ENCODE data around the gene PICALM.
"Not testable (repeated sequence)": the region's sequence is repeated elsewhere in the genome, so short reads cannot be mapped to it uniquely, and the experiment has no call there.

Gene PICALM

DNA sequence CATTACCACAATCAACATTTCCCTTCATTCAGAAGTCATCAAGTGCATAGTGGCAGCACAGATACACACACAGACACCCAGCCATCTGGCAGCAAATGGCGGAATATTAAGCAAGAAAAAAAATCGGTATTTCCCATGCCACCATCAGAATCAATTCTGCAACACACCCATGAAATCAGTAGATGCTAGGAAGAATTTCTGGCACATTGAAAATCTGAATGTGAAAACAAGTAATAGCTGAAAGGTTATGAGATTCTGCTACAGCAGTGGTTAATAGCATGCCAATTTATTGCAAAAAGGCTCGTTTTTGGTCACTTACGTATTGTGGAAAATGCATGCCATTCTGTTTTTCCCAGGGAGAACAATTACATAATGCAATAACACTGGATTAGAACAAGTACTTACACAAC, 91.1 kb downstream of the PICALM start:
- no peak for DNase-seq (ENCODE audit: low read depth)

DNA sequence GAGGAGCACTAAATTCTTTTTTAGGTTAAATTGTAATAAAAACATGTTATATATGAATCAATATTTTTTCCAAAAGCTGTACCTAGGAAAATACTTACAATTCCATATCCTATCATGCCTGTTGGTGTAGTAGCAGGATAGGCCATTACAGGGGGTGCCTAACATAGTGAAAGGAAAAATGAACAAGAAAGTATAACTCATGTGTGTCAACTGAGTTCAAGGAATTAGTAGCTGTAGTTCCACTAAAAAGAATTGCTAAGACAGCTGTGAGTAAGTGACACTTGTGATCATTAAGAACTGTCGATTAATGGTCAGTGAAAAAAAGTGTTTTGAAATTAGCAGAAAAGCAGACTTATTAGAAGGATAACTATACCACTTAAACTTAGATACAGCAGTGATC, 92.4 kb downstream of the PICALM start:
- no peak for DNase-seq (ENCODE audit: low read depth)

DNA sequence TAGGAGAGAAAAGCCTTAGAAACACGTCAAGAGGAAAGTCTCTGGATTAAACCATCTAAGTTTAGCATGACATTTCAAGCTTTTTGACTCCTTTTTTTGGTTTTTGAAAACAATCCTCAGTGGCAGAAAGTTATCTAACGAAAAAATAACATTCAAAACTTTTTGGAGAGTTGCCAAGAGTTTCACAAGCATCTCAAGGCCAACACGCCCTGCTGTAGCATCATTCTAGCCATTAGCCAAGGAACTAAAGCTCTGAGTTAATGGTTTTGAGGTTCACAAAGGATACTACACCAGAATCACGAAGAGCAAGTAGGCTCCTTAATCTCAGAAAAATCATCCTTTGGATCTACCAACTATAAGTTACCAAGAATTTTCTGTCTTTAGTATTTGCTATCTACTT, 94.8 kb downstream of the PICALM start:
- no peak for DNase-seq (ENCODE audit: low read depth)

DNA sequence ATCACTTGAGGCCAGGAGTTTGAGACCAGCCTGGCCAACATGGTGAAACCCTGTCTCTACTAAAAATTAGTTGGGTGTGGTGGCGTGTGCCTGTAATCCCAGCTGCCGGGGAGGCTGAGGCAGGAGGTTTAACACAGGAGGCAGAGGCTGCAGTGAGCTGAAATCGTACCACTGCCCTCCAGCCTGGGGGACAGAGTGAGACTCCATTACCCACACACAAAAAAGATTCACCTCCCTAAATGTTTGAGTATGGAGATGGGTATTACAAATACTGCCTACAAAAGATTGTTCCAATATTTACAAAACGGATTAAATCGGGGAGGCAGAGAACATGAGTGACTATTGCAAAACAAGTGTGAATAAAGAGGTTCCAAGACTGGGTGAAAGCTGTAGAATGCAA, 98.3 kb downstream of the PICALM start:
- DNase-seq (ENCODE audit: low read depth) = no peak

DNA sequence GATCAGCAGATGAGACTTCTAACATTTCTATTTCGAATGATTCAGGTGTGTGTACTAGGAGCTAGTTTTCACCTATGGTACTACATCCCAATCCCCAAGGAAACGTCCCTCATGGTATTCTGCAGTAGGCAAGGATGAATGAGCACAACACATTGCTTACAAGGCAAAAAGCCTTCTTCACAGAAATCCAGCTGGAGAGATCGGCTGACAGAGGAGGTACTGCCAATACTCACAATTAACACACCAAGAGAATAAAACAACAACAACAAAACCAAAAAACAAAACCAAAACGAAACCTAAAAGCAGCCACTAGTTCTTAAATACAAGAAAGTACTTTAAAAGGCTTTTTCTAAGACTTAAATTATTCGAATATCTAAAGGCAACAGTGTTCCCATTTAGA, 101.4 kb downstream of the PICALM start:
- DNase-seq (ENCODE audit: low read depth) = no peak

DNA sequence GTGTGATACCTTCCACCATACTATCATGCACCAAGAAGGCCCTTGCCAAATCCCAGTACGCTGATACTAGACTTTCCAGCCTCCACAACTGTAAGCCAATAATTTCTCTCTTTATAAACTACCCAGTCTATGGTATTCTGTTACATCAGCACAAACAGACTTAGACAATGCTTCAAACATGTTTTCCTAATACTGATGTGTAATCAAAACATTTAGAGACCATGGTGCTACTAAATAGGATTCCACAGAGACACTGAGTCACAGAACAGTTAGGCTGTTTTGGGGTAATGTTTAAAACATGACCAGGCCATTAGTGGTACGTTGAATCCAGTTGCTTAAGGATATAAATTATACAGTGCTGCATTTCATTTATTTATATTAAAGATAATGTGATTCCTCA, 103.7 kb downstream of the PICALM start:
- DNase-seq (ENCODE audit: low read depth) = no peak

DNA sequence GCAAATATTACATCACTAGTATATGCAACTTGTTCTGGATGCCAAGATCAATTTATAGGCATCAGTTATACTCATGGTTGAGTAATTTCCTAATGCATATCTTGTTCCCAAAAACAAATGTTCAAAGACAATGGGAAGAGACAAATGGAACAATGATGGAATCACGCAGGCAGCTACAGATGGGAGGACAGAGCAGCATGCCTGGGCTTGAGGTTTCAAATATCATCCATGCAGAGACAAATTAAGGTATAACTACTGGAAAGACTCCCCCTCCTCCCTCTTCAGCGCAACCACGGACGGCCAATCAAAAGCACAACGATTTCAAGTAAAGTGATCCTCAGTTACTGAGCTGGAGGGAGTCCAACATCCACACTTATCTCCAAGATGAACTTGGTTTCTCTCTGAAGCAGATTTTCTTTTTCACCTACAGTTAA, 106.9 kb downstream of the PICALM start:
- DNase-seq (ENCODE audit: low read depth) = no peak

DNA sequence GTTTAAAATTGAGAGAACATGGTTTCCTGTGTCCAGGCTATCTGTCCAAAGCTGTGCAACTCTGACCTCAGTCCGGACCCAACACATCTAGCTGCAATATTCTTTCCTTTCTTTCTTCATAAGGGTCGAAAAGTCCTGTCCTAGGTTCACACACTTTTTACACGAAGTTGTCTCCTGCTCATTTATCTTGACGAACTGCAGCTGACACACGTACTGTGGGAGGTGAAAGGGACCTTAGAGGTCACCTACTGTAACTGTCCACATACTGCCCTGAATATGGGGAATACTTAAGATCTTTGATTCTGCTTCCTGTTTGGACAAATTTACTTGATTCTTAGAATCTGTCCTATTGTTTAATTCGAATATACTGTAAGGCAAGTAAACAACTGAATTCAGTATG, 107.8 kb downstream of the PICALM start:
- no peak for DNase-seq (ENCODE audit: low read depth)

DNA sequence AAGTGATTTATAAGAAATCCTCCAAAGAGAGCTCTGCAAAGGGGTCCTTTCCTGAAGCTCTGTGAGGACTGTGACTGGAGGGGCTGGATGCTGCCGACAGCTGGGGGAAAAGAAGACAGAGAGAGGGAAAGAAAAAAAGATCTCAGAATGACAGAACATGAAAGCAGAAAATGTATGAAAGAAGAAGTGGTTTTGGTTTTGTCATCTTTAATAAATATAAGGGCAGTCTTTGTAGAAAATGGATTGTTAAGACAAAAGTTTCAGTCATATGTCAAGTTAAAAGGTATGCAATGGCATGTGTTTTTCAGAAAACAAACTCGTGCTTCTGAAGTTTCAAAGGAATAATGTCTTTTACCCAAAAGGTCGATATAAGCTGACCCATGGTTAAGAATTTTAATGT, 108.2 kb downstream of the PICALM start:
- no peak for DNase-seq (ENCODE audit: low read depth)

DNA sequence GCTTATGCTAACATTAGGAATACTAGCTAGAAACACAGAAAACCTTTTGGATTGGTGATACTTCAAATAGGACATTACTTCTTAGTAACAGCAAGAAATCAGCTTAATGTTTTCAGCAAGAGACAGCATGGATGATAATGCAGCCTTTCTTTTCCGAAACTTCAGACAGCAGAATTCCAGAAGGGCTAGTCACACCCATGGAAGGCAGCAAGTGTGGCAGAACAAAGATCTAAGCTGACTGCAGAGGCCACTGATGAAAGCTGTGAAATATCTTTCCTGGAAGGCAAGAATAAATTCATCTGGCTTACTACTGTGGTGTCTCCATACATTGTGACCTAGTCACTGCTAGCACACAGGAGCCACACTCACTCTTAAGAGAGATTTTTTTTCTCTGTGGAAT, 113.4 kb downstream of the PICALM start:
- no peak for DNase-seq (ENCODE audit: low read depth)

DNA sequence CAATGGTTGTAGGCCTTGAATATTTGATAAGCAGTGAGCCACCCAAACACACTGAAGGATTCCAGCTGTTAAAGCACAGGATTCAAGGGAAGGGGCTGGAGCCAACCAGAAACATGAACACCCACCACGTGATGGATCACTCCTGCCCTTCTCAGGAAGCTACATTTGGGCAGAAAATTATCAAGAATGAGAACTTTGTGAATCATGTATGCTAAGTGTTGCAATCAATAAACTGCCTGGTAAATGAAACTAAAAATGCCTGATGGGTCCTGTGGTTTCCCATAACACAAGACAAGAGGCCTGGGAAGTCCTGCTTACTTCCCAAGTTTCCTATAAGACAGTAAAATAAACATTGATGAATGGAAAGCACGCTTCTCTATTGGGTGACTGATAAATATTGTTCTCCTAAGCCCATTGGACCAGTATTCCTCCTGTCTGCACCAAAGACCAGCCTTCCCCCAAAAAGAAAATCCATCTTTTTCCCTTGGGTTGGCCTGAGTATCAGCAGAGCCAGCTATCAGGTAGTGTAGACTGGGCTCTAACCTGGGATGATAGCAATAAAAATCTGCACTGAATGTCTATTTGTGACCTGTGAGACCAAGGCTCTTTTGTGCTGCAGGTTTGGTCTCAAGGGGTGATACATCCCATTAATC, 115.3 kb downstream of the PICALM start:
- no peak for DNase-seq (ENCODE audit: low read depth)

DNA sequence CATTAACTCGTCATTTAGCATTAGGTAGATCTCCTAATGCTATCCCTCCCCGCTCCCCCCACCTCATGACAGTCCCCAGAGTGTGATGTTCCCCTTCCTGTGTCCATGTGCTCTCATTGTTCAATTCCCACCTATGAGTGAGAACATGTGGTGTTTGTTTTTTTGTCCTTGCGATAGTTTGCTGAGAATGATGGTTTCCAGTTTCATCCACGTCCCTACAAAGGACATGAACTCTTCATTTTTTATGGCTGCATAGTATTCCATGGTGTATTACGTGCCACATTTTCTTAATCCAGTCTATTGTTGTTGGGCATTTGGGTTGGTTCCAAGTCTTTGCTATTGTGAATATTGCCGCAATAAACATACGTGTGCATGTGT, 116.8 kb downstream of the PICALM start:
- not testable (repeated sequence) for DNase-seq (ENCODE audit: low read depth)

DNA sequence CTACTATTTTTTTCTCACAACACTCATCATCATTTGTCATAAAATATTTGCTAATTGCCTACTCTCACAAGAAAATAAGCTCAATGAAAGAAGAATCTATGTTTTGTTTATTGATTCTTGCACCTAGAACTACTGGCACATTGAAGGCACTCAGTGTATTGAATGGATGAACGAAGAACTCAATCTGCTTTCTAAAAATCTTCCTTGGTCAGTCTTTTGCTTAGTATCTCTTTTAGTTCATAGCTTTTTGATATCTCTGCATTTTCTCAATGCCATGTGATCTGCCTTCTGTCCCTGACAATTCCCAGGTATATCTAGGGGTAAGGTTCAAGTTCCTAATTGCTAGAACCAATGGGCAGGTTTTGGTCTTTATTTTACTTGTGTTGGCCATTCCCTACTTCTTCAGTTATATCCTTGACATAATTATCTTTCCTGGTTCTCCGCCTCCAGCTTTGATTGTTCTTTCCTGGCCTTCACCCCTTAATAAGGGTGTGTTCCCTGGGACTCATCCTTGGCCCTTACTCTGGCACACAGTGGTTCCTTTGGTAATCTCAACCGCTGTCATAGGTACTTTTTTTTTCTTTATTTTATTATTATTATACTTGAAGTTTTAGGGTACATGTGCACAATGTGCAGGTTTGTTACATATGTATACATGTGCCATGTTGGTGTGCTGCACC, 117.3 kb downstream of the PICALM start:
- no peak for DNase-seq (ENCODE audit: low read depth)

DNA sequence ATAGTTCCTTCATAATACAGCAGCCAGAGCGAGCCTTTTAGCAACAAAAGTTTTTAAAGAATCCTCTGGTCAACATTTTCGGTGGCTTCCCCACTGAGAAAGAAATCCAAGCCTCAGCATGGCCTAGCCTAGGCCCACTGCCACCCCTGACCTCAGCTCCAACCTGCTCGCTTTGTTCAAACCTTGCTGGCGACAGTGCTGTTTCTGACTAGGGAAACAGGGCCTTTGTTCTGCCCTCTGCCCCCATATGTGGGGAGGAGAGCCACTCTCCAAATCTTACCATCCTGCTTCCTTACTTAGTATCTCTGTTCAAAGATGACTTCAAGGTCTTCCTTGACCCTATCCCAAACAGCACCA, 117.9 kb downstream of the PICALM start:
- no peak for DNase-seq (ENCODE audit: low read depth)

DNA sequence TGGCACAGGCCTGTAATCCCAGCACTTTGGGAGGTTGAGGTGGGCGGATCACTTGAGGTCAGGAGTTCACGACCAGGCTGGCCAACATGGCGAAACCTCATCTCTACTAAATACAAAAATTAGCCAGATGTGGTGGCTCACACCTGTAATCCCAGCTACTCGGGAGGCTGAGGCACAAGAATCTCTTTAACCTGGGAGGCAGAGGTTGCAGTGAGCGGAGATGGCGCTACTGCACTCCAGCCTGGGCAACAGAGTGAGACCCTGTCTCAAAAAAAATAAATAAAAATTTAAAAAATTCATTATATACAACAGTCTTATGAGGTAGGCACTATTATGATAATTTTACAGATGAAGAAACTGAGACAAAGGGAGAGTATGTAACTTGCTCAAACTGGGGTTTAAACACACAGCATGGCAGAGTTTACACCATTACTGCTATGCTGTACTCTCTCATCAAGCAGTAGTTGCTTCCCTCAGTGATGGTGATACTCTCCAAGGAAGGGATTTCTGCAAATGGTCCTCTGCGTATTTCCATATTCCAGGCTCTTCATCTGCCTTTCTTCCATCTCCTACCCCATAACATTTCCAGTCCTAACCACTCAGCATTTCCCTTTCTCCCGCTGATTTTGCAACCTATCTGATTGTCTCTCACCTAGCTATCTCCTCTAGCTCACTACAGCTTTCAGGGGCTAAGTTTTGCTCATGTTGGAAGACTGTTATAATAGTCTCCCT, 118.4 kb downstream of the PICALM start:
- DNase-seq (ENCODE audit: low read depth) = no peak

DNA sequence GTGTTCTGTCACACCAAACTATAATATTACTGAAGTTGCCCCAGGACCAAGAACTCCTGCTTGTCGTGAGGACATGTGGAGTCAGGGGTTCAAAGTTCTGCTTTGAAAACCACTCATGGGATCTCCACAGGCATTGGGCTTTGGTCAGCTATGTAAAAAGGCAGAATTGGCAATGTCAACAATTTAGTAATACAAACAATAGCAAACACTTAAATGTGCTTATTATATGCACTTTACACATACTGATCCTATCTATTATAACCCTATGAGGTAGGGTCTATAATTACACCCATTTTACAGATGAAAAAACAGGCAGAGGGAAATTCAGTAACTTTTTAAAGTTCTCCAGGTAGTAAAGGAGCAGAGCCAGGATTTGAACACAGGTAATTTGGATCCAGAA, 119.1 kb downstream of the PICALM start:
- DNase-seq (ENCODE audit: low read depth) = no peak

DNA sequence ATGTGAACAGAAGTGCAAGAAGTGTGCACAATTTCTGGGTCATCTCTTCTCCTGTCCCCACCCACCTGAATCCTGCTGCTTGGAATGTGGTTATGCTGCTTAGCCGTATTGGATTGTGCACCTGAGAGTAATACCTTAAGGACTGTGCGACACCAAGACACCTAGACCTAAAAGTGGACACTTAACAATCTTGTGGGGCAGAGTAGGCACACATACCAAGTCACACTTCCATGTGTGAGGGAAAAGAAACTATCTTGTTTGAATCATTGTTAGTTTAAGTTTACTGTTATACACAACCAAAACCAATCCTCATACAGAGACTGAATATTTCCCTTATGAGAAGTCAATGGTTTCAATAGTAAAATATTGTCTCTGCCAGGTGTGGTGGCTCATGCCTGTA, 120.0 kb downstream of the PICALM start:
- DNase-seq (ENCODE audit: low read depth) = no peak

DNA sequence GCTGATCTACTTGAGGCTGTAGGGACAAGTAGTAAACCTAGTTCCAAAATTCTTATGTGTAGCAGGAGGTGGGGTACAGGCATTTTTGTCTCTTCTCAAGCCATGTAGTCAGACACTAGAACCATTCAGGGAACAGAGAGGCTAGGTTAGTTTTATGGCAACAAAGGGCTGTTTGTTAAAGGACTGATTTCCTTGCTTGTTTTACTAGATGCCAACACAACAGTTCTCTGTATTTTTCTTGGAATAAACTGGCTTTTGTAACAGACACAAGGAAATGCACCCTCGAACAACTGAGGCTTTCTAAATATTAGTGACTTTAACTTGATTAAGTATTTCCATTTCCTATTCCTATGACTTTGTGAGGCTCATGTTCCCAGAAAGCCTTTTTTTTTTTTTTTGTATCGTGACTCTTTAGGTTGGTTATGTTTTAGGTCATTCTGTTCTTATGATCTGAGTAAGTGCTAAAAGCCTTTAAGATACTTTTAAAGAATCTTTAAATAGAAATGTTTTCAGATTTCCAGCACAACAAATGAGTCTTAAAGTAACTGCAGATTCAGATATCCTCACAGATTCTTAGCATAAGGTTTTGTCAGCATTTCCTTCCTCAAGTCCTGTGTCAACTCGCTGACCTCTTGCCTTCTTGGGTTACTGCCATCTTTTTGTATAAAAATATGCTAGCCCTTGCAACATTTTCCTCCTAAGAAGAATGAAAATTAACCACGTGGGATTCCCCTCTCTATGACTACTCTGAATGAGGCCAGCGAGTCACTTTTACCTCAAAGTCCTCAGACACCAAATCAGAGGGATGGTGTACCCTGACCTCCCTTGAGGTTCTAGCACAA, 121.2 kb downstream of the PICALM start:
- DNase-seq (ENCODE audit: low read depth) = no peak

DNA sequence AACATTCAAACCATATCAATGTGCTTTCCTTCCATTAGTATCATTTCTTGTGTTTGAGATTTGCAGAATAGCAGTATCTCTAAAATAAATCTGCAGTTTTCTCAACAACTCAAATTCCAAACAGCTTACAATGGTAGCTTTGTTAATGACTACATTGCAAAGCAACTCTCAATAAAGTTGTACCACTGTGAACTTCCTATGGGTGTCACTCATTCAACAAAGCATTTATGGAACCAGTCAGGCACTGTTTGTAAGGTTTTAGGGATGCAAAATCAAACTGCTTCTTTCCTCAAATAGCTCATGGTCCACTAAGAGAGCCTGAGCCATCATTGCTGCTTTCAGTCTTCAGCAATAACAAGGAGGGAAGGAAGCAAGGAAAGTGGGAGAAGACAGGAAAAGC, 122.7 kb downstream of the PICALM start:
- no peak for DNase-seq (ENCODE audit: low read depth)

DNA sequence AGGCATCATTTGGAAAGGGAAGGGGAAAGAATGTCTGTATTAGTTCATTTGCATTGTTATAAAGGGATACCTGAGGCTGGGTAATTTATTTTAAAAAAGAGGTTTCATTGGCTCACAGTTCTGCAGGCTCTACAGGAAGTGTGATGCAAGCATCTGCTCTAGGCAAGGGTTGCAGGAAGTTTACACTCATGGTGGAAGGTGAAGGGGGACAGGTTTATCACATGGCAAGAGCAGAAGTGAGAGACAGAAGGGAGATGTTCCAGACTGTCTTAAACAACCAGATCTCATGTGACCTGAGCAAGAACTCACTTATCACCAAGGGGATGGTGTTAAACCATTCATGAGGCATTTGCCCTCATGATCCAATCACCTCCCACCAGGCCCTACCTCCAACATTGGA, 123.1 kb downstream of the PICALM start:
- no peak for DNase-seq (ENCODE audit: low read depth)

DNA sequence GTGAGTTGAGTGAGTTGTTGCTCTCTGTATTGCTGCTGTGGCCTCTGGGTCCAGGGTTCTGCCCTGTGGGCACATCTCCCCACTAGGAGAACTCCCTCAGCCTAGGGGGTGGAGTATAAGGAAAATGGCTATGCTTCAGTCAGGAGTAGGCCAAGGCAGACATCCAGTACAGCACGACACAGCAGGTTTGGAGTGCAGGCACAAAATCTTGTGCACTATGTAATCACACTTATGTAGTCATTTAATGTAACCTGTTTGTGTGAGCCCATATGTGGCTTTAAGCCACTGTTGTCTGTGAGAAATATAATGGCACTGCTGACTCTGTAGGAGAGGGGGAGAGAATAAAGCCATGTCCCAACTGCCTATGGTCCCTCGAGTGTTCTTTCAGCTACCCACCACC, 123.6 kb downstream of the PICALM start:
- DNase-seq (ENCODE audit: low read depth) = no peak

DNA sequence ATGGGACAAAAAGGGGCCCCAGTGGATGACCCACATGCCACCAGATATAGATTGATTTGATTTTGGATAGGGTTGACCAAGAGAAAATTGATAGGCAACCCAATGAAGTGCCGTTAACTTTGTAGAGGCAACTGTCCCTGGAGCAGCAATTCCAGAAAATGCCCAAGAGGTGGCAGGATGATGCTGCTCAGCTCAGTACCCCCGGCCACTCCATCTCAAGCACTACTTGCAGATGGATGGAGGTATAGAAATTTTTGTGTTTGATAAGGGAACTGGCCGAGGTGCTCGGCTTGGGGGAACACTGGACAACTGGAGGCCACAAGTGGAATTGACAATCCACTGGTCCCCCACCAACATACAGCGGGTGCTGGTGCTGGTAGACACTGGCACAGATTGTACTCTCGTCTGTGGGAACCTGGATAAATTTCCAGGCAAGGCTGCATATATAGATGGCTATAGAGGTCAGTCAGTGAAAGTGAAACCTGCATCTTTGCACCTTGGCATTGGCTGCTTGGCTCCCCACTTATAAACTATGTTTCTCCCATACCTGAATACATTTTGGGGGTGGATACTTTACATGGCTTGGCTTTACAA, 127.4 kb downstream of the PICALM start:
- no peak for DNase-seq (ENCODE audit: low read depth)

All from stimulated activated CD8-positive, alpha-beta memory T cell treated with anti-CD3 and anti-CD28 coated beads, Interleukin-12 subunit alpha, Interleukin-12 subunit beta, amount 100 ng/mL, for 1 hour (primary cell).